HEK293 (cell line): Measurements from ENCODE around the gene KRTAP4-9.

Experiments used
- CTCF ChIA-PET: fragments of 350-600 bp; formaldehyde crosslinking; extraction: SDS; loops from one replicate; lab custom pipeline; 2021; ENCODE audit warnings: antibody characterized with exemption; lab: Yijun Ruan, JAX
- POLR2A ChIA-PET: fragments of 300-600 bp; formaldehyde crosslinking; extraction: SDS; loops from one replicate; lab custom pipeline; 2020; ENCODE audit warnings: antibody characterized with exemption, inconsistent platforms; lab: Yijun Ruan, JAX
- H3K27ac ChIP-seq: fragments of 200-500 bp; sonication (Bioruptor generic); 2 replicates; pipeline ENCODE4 v1.5.1; 2014; ENCODE audit warnings: low read depth, low read length, control low read depth, inconsistent platforms; ENCODE audit errors: extremely low read depth
- H3K36me3 ChIP-seq, 2 experiments: fragments of 200-500 bp in 1 of 2; sonication (Bioruptor generic) in 1 of 2; 1 replicate in 1 of 2; 2 replicates in 1 of 2; pipeline ENCODE4 v1.5.1; 2014 to 2017; ENCODE audit warnings: inconsistent platforms in 2 of 2, low read length in 2 of 2; ENCODE audit not compliant: control insufficient read depth in 2 of 2, insufficient read depth in 1 of 2
- H3K4me1 ChIP-seq: fragments of 200-500 bp; sonication (Bioruptor generic); 2 replicates; pipeline ENCODE4 v1.5.1; 2014; ENCODE audit warnings: mild to moderate bottlenecking, low read length, inconsistent platforms; ENCODE audit not compliant: control insufficient read depth, insufficient read depth
- H3K4me3 ChIP-seq: 2 replicates; pipeline ENCODE4 v1.5.1; 2011; ENCODE audit warnings: low read depth, mild to moderate bottlenecking, control low read depth, low read length, moderate library complexity
- H3K9me3 ChIP-seq: fragments of 200-500 bp; sonication (Bioruptor generic); 2 replicates; pipeline ENCODE4 v1.5.1; 2014; ENCODE audit warnings: low read depth, low read length, inconsistent platforms; ENCODE audit not compliant: control insufficient read depth, insufficient read depth
- FEZF1 ChIP-seq: fragments of 450-650 bp; formaldehyde crosslinking; IDR thresholded peaks from 2 replicates; pipeline ENCODE4 v1.5.1; 2016; ENCODE audit warnings: missing biosample characterization, missing genetic modification characterization
- GLI4 ChIP-seq: fragments of 450-650 bp; formaldehyde crosslinking; IDR thresholded peaks from 2 replicates; pipeline ENCODE4 v1.5.1; 2016; ENCODE audit warnings: missing biosample characterization, missing genetic modification characterization
- SALL2 ChIP-seq: fragments of 450-650 bp; formaldehyde crosslinking; IDR thresholded peaks from 2 replicates; pipeline ENCODE4 v1.5.0; 2017; ENCODE audit warnings: missing biosample characterization, mild to moderate bottlenecking, missing genetic modification characterization, borderline replicate concordance
- SCRT2 ChIP-seq: fragments of 450-650 bp; formaldehyde crosslinking; IDR thresholded peaks from 2 replicates; pipeline ENCODE4 v1.5.1; 2016; ENCODE audit warnings: missing biosample characterization, missing genetic modification characterization
- ZBTB48 ChIP-seq: fragments of 450-650 bp; formaldehyde crosslinking; IDR thresholded peaks from 2 replicates; pipeline ENCODE4 v1.5.1; 2016; ENCODE audit warnings: missing biosample characterization, missing genetic modification characterization
- ZNF138 ChIP-seq: fragments of 450-650 bp; formaldehyde crosslinking; IDR thresholded peaks from 2 replicates; pipeline ENCODE4 v1.5.1; 2016; ENCODE audit warnings: missing biosample characterization, missing genetic modification characterization, borderline replicate concordance
- ZNF157 ChIP-seq: fragments of 450-650 bp; formaldehyde crosslinking; IDR thresholded peaks from 2 replicates; pipeline ENCODE4 v1.5.1; 2016; ENCODE audit warnings: missing biosample characterization, missing genetic modification characterization
- ZNF239 ChIP-seq: fragments of 450-650 bp; formaldehyde crosslinking; IDR thresholded peaks from 2 replicates; pipeline ENCODE4 v1.5.1; 2016; ENCODE audit warnings: missing biosample characterization, missing genetic modification characterization
- ZNF366 ChIP-seq: fragments of 450-650 bp; formaldehyde crosslinking; conservative IDR thresholded peaks from 2 replicates; pipeline ENCODE4 v1.5.1; 2016; ENCODE audit warnings: missing biosample characterization, missing genetic modification characterization
- ZNF394 ChIP-seq: fragments of 450-650 bp; formaldehyde crosslinking; IDR thresholded peaks from 2 replicates; pipeline ENCODE4 v1.5.1; 2016; ENCODE audit warnings: missing biosample characterization, missing genetic modification characterization, mild to moderate bottlenecking, moderate library complexity, borderline replicate concordance
- ZNF48 ChIP-seq: fragments of 450-650 bp; formaldehyde crosslinking; IDR thresholded peaks from 2 replicates; pipeline ENCODE4 v1.5.1; 2016; ENCODE audit warnings: missing biosample characterization, missing genetic modification characterization
- ZNF560 ChIP-seq: fragments of 450-650 bp; formaldehyde crosslinking; IDR thresholded peaks from 2 replicates; pipeline ENCODE4 v1.5.1; 2017; ENCODE audit warnings: missing biosample characterization, missing genetic modification characterization, borderline replicate concordance
- ZNF777 ChIP-seq: fragments of 450-650 bp; formaldehyde crosslinking; IDR thresholded peaks from 2 replicates; pipeline ENCODE4 v1.5.1; 2017; ENCODE audit warnings: missing biosample characterization, missing genetic modification characterization, borderline replicate concordance
- ZSCAN16 ChIP-seq: fragments of 450-650 bp; formaldehyde crosslinking; IDR thresholded peaks from 2 replicates; pipeline ENCODE4 v1.5.1; 2016; ENCODE audit warnings: missing biosample characterization, missing genetic modification characterization
- TF ChIP-seq, protein P1 (sequence below): fragments of 450-650 bp; IDR thresholded peaks from 2 replicates; pipeline ENCODE4 v1.5.1; 2018; ENCODE audit warnings: missing biosample characterization, mild to moderate bottlenecking, missing genetic modification characterization
- TF ChIP-seq, protein P2 (sequence below): fragments of 450-650 bp; formaldehyde crosslinking; IDR thresholded peaks from 2 replicates; pipeline ENCODE4 v1.5.1; 2016; ENCODE audit warnings: missing biosample characterization, missing genetic modification characterization

Gene KRTAP4-9

DNA sequence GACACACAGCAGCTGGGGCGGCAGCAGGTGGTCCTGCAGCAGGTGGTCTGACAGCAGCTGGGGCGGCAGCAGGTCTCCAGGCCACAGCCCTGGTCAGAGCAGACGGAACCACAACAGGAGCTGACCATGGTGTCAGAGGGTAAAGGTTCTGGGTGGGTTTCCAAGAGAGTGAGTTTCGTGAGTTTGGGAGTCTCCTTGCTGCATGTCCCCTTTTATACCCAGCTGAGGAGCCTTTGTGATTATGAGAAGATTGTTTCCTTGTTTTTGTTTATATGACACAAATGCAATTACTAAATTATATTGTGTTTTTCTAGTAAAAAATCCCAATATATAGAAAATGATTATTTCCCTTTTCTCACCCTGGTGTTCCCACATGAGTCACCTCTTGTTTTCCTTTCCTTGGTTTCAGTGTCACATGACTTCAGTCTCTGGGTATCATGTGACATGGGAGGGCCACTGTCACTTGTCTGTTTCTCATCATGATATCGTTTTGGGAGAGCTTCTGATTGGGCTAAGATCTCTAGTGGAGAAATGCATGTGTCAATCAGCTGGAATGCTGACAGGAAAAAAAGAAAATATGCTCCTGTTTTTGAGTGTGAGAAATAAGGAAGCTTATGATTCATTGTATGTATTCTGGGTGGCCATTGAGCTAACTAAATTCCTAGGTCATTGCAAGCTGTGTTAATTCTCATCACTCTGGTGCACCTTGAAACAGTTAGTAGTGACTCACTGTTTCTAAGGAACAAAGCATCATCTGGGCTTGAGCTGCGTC, 35.4 kb downstream of the KRTAP4-9 start, which contains the start of gene KRTAP4-6:
KRTAP4-6 (minus strand) TSS at position 185 of the 772 bp plus-strand sequence; CDS start at position 128, 57 bp downstream.
- CTCF ChIA-PET: interaction anchor here (1.0 kb wide), 1 partner anchor 182 kb away, joined by 4 read pairs; no protein-coding TSS in a partner anchor
- Histone ChIP-seq H3K4me1 (no peaks in the 10 kb centered on the region), H3K36me3 (no peaks in the 10 kb centered on the region), H3K9me3 (no peaks in the 10 kb centered on the region), H3K27ac (no peak within 1 kb of the TSS), H3K4me3 (no peak within 1 kb of the TSS)
- POLR2A ChIA-PET: no interaction called here
- TF ChIP-seq, protein P1, sequence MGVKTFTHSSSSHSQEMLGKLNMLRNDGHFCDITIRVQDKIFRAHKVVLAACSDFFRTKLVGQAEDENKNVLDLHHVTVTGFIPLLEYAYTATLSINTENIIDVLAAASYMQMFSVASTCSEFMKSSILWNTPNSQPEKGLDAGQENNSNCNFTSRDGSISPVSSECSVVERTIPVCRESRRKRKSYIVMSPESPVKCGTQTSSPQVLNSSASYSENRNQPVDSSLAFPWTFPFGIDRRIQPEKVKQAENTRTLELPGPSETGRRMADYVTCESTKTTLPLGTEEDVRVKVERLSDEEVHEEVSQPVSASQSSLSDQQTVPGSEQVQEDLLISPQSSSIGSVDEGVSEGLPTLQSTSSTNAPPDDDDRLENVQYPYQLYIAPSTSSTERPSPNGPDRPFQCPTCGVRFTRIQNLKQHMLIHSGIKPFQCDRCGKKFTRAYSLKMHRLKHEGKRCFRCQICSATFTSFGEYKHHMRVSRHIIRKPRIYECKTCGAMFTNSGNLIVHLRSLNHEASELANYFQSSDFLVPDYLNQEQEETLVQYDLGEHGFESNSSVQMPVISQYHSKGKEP (tag by site-specific recombination): no peak
- peak; percentile 59; the same call in 1 of the 2 replicates for TF ChIP-seq SCRT2 (tag by site-specific recombination)

DNA sequence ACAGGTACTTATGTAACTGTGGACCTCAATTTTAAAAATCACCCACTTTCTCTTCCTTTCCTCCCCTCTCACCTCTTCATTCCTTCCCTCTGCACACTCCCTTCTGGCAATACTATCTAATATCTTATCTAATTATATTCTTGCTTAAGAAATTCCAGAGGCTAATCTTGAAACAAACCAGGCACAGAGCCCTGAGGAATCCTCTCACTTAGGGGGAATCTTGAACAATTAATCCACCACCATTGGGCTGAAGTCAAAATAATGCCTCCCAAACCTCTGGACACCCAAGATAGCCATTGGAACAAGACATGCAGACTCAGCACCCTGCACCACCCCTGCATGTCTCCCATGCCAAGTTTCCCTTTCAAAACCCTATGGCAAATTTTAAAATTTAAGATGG, 36.2 kb downstream of the KRTAP4-9 start:
- no peaks in the 10 kb centered on the region for H3K9me3 ChIP-seq
- TF ChIP-seq FEZF1: no peak
- no peaks in the 10 kb centered on the region for H3K36me3 ChIP-seq
- no peak overlapping the region for H3K4me3 ChIP-seq
- POLR2A ChIA-PET: no interaction called here
- CTCF ChIA-PET: interaction anchor here (1.0 kb wide), 1 partner anchor 181 kb away, joined by 4 read pairs; no protein-coding TSS in a partner anchor
- no peaks in the 10 kb centered on the region for H3K4me1 ChIP-seq
- no peak overlapping the region for H3K27ac ChIP-seq

DNA sequence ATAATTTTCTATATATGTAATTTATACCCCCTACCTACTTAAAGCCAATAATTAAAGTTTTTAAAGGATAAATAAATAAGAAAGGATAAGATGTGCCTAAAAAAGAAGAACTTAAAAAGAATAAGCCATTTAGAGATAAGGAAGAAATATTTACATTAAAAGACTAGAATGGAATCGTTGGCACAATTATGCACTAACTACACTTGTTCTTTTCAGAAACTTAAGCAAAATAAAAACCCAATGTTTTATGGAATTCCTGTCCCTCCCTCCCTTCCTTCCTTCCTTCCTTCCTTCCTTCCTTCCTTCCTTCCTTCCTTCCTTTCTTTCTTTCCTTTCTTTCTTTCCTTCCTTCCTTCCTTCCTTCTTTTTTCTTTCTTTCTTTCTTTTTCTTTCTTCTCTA, 39.7 kb downstream of the KRTAP4-9 start:
- TF ChIP-seq ZNF48: no peak
- TF ChIP-seq ZNF366 (tag by site-specific recombination): 0 out of 2 replicates have a peak, but pooled peaks have one; percentile 28
- TF ChIP-seq, protein P2, sequence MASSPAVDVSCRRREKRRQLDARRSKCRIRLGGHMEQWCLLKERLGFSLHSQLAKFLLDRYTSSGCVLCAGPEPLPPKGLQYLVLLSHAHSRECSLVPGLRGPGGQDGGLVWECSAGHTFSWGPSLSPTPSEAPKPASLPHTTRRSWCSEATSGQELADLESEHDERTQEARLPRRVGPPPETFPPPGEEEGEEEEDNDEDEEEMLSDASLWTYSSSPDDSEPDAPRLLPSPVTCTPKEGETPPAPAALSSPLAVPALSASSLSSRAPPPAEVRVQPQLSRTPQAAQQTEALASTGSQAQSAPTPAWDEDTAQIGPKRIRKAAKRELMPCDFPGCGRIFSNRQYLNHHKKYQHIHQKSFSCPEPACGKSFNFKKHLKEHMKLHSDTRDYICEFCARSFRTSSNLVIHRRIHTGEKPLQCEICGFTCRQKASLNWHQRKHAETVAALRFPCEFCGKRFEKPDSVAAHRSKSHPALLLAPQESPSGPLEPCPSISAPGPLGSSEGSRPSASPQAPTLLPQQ: no peak
- TF ChIP-seq ZNF239 (tag by site-specific recombination): no peak
- no peak overlapping the region for H3K4me3 ChIP-seq
- no peaks in the 10 kb centered on the region for H3K9me3 ChIP-seq
- POLR2A ChIA-PET: no interaction called here
- no peak overlapping the region for H3K27ac ChIP-seq
- no peaks in the 10 kb centered on the region for H3K4me1 ChIP-seq
- CTCF ChIA-PET: no interaction called here
- H3K36me3 ChIP-seq: no peaks in the 10 kb centered on the region

DNA sequence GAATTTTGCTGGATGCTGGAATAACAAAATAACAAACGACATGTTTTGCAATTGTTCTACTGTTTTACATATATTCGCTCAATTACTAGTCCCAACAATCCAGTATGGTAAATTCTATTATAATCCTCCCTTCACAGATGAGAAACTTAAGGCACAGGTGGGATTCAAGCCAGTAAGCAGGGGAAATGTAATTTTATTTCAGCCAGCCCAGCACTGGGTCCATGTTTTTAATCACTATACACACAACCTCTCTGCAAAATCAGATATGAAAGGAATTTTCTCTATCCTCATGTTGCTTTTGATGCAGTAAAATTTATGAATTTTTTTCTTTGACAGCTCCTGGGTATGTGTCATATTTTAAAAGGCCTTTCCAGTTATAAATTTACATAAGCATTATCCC, 40.1 kb downstream of the KRTAP4-9 start:
- TF ChIP-seq GLI4 (tag by site-specific recombination): no peak
- TF ChIP-seq ZNF157 (tag by site-specific recombination): no peak
- no peak for TF ChIP-seq ZNF138 (tag by site-specific recombination)
- no peak for TF ChIP-seq ZSCAN16 (tag by site-specific recombination)
- no peak for TF ChIP-seq ZNF560
- no peak for TF ChIP-seq ZNF394
- no peak for TF ChIP-seq SALL2 (tag by site-specific recombination)
- TF ChIP-seq ZBTB48 (tag by site-specific recombination): no peak
- no peak for TF ChIP-seq ZNF777 (tag by site-specific recombination)
- H3K4me1 ChIP-seq: no peaks in the 10 kb centered on the region
- ChIA-PET CTCF (no interaction called here), POLR2A (no interaction called here)
- H3K4me3 ChIP-seq: no peak overlapping the region
- H3K9me3 ChIP-seq: no peaks in the 10 kb centered on the region
- H3K36me3 ChIP-seq: no peaks in the 10 kb centered on the region
- no peak overlapping the region for H3K27ac ChIP-seq
